Measurements from ENCODE around the gene MYOZ2. TPM values are rescaled to one million over a fixed set of nuclear protein-coding genes. Genes with fewer than 3 reads are reported as not detected.

MYOZ2 gene
- total RNA-seq, 4 donors from 2014 or later, result 0.17 to 0.44 TPM; not detected in 2

- no peak for TF ChIP-seq CTCF (IDR thresholded peaks at IDR 0.05; ENCODE audit: low read depth)
These were observed 69.3 kb downstream of the MYOZ2 start for GRCh38 chr4:119204916-119205315.

- no peak for TF ChIP-seq CTCF (IDR thresholded peaks at IDR 0.05; ENCODE audit: low read depth)
These were observed 70.1 kb downstream of the MYOZ2 start for GRCh38 chr4:119205690-119206089.

GRCh38 chr4:119206178-119206577 lies 70.5 kb downstream of the MYOZ2 start:
- no peak for TF ChIP-seq CTCF (IDR thresholded peaks at IDR 0.05; ENCODE audit: low read depth)

- no peak for TF ChIP-seq CTCF (IDR thresholded peaks at IDR 0.05; ENCODE audit: low read depth)
These were observed 71.4 kb downstream of the MYOZ2 start for GRCh38 chr4:119207051-119207450.

- no peak for TF ChIP-seq CTCF (IDR thresholded peaks at IDR 0.05; ENCODE audit: low read depth)
These were observed 73.4 kb downstream of the MYOZ2 start for GRCh38 chr4:119209077-119209476.

- TF ChIP-seq CTCF (IDR thresholded peaks at IDR 0.05; ENCODE audit: low read depth), result no peak
These were observed 74.0 kb downstream of the MYOZ2 start for GRCh38 chr4:119209586-119209985.

GRCh38 chr4:119210775-119211174 lies 75.1 kb downstream of the MYOZ2 start:
- no peak for TF ChIP-seq CTCF (IDR thresholded peaks at IDR 0.05; ENCODE audit: low read depth)
